HepG2 (cell line): ENCODE data around the gene USP30. TPM values are rescaled to one million over a fixed set of nuclear protein-coding genes. Genes with fewer than 3 reads are reported as not detected.
A peak's percentile ranks its signal among the peaks of the same experiment; 100 is the strongest.

Source experiments
- FOXA3 ChIP-seq: IDR thresholded peaks from 2 replicates; pipeline ENCODE4 v1.6.1; 2016; ENCODE audit warnings: missing genetic modification reagents, missing compliant biosample characterization
- HCFC1 ChIP-seq: fragments of 150-350 bp; IDR thresholded peaks from 2 replicates; pipeline ENCODE4 v1.6.1; 2014; ENCODE audit warnings: low read depth, low read length
- NFRKB ChIP-seq: fragments of 450-650 bp; IDR thresholded peaks from 2 replicates; pipeline ENCODE4 v1.6.1; 2017
- PHF21A ChIP-seq: sonication (generic); formaldehyde crosslinking; IDR thresholded peaks from 2 replicates; pipeline ENCODE4 v1.5.0; 2020; ENCODE audit warnings: mild to moderate bottlenecking, missing genetic modification reagents
- PLRG1 ChIP-seq: fragments of 450-650 bp; conservative IDR thresholded peaks from 2 replicates; pipeline ENCODE4 v1.6.1; 2016
- SNAPC4 ChIP-seq: sonication (generic); formaldehyde crosslinking; IDR thresholded peaks from 2 replicates; pipeline ENCODE4 v1.4.0; 2020; ENCODE audit warnings: mild to moderate bottlenecking, missing genetic modification reagents
- SP1 ChIP-seq, 2 experiments: fragments of 450-650 bp in 1 of 2; sonication (generic) in 1 of 2; formaldehyde crosslinking in 1 of 2; IDR thresholded peaks; 2 replicates each; pipeline versions ENCODE4 v1.4.0 to v1.6.1; 2016 to 2020; ENCODE audit warnings: missing genetic modification reagents in 1 of 2
- ZFY ChIP-seq: sonication (generic); formaldehyde crosslinking; IDR thresholded peaks from 2 replicates; pipeline ENCODE4 v1.4.0; 2020; ENCODE audit warnings: missing genetic modification reagents
- ZNF138 ChIP-seq: sonication (generic); formaldehyde crosslinking; IDR thresholded peaks from 2 replicates; pipeline ENCODE4 v1.5.0; 2020; ENCODE audit warnings: mild to moderate bottlenecking, low read depth, missing genetic modification reagents
- ZNF30 ChIP-seq: sonication (generic); formaldehyde crosslinking; IDR thresholded peaks from 2 replicates; pipeline ENCODE4 v1.5.0; 2020; ENCODE audit warnings: mild to moderate bottlenecking, missing genetic modification reagents
- ZNF33A ChIP-seq: sonication (generic); formaldehyde crosslinking; IDR thresholded peaks from 2 replicates; pipeline ENCODE4 v1.5.1; 2020; ENCODE audit warnings: missing genetic modification reagents, mild to moderate bottlenecking, moderate library complexity, borderline replicate concordance
- ZNF432 ChIP-seq: sonication (generic); formaldehyde crosslinking; IDR thresholded peaks from 2 replicates; pipeline ENCODE4 v1.5.0; 2020; ENCODE audit warnings: missing genetic modification reagents, mild to moderate bottlenecking, borderline replicate concordance
- ZNF496 ChIP-seq: sonication (generic); formaldehyde crosslinking; IDR thresholded peaks from 2 replicates; pipeline ENCODE4 v1.8.1; 2023; ENCODE audit warnings: mild to moderate bottlenecking, moderate library complexity, missing genetic modification reagents; ENCODE audit not compliant: insufficient replicate concordance
- ZNF543 ChIP-seq: sonication (generic); formaldehyde crosslinking; IDR thresholded peaks from 2 replicates; pipeline ENCODE4 v1.4.0; 2020; ENCODE audit warnings: mild to moderate bottlenecking, missing genetic modification reagents
- ZNF557 ChIP-seq: sonication (generic); formaldehyde crosslinking; IDR thresholded peaks from 2 replicates; pipeline ENCODE4 v1.4.0; 2020; ENCODE audit warnings: missing genetic modification reagents
- ZNF605 ChIP-seq: sonication (generic); formaldehyde crosslinking; IDR thresholded peaks from 2 replicates; pipeline ENCODE4 v1.8.0; 2022; ENCODE audit warnings: mild to moderate bottlenecking, missing genetic modification reagents
- ZNF780A ChIP-seq: sonication (generic); formaldehyde crosslinking; IDR thresholded peaks from 2 replicates; pipeline ENCODE4 v1.8.0; 2022; ENCODE audit warnings: mild to moderate bottlenecking, missing genetic modification reagents, moderate library complexity
- ZNF879 ChIP-seq: sonication (generic); formaldehyde crosslinking; IDR thresholded peaks from 2 replicates; pipeline ENCODE4 v1.8.1; 2023; ENCODE audit warnings: missing genetic modification reagents
- ZSCAN9 ChIP-seq: IDR thresholded peaks from 2 replicates; pipeline ENCODE4 v1.6.1; 2016; ENCODE audit warnings: borderline replicate concordance
- polyA plus RNA-seq, 8 experiments: library from polyadenylated mRNA; depleted of rRNA in 3 of 8; stranded (reverse) in 7 of 8; unstranded in 1 of 8; fragments of >200 nt; fragmentation: Illumina TruSeq in 4 of 8; extraction: Trizol in 4 of 8; gene quantifications; 2 replicates each; pipeline versions ENCODE4 v1.2.1 to v1.2.3, GENCODE V29; 2011 to 2016; ENCODE audit warnings: low read depth in 4 of 8, missing spikeins in 1 of 8, mixed read lengths in 1 of 8; ENCODE audit not compliant: insufficient read depth in 1 of 8
- total RNA-seq, 5 experiments: library from RNA; depleted of rRNA; stranded (reverse); fragments of >200 nt; fragmentation: Illumina TruSeq; extraction: Trizol; gene quantifications; 2 replicates each; pipeline ENCODE4 v1.2.3, GENCODE V29; 2016; ENCODE audit warnings: low read depth in 1 of 5
- TF ChIP-seq, protein P1 (sequence below): IDR thresholded peaks from 2 replicates; pipeline ENCODE4 v1.6.1; 2016; ENCODE audit warnings: missing genetic modification reagents, missing compliant biosample characterization
- TF ChIP-seq, protein P2 (sequence below): sonication (generic); formaldehyde crosslinking; IDR thresholded peaks from 2 replicates; pipeline ENCODE4 v1.4.0; 2020; ENCODE audit warnings: missing genetic modification reagents
- TF ChIP-seq, protein P3 (sequence below): sonication (generic); formaldehyde crosslinking; IDR thresholded peaks from 2 replicates; pipeline ENCODE4 v1.8.1; 2023; ENCODE audit warnings: mild to moderate bottlenecking, missing genetic modification reagents
- TF ChIP-seq, protein P4 (sequence below): sonication (generic); formaldehyde crosslinking; IDR thresholded peaks from 2 replicates; pipeline ENCODE4 v1.4.0; 2020; ENCODE audit warnings: missing genetic modification reagents, low read depth, mild to moderate bottlenecking, borderline replicate concordance

USP30 gene
- total and polyA plus RNA-seq, 2 of the 13 experiments (the other 11 are each of a cell fraction or from before 2014, with no cell fraction given), result 11.2 to 20.8 TPM

DNA sequence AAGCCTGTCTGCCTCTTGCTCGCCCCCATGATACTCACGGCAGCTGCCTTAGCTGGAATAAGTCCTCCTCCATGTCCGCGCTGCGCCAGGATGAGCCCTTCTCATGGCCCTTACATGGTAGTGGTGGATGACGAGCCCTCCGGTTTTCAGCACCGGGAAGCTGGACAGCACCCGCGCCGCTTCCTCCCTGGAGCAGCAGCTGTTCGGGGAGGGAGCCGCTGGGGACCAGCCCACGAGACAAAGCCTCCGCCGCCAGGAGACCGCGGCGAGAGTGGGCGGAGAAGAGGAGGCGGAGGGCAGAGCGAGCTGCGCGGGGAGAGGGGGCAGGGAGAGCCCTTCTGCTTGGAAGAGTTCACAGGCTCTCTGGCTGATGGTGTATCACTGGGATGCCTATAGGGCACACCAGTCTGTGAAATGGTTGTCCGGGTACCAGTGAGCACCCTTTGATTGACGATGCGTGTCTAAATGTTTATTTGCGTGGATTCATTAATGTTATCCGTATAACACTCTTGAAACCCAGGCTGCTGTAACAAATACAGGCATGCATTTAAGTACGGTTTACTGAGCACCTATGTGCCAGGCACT, 31.5 kb upstream of the USP30 start, which contains the start of gene SVOP (continued):
- TF ChIP-seq SNAPC4 (no peak), PLRG1 (no peak), ZNF33A (CRISPR knock-in tag) (no peak), ZFY (CRISPR knock-in tag) (no peak), NFRKB (no peak), ZNF557 (CRISPR knock-in tag) (peak; percentile 93), ZNF543 (peak; percentile 55; the same call in 1 of the 2 replicates), ZSCAN9 (peak; percentile 98), PHF21A (no peak), ZNF780A (CRISPR knock-in tag) (peak; percentile 89; the same call in 1 of the 2 replicates), ZNF432 (no peak), ZNF496 (CRISPR knock-in tag) (no peak), ZNF138 (CRISPR knock-in tag) (no peak), FOXA3 (peak; percentile 37; the same call in 1 of the 2 replicates), ZNF605 (CRISPR knock-in tag) (peak; percentile 82), ZNF879 (CRISPR knock-in tag) (0 out of 2 replicates have a peak, but pooled peaks have one; percentile 80), ZNF30 (CRISPR knock-in tag) (no peak), HCFC1 (no peak), SP1 (IDR thresholded peaks at IDR 0.05) (no peak), SP1 (CRISPR knock-in tag; IDR thresholded peaks at IDR 0.05) (peak; percentile 50; the same call in 1 of the 2 replicates)
- TF ChIP-seq, protein P1, sequence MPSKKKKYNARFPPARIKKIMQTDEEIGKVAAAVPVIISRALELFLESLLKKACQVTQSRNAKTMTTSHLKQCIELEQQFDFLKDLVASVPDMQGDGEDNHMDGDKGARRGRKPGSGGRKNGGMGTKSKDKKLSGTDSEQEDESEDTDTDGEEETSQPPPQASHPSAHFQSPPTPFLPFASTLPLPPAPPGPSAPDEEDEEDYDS, result peak; percentile 62; the same call in 1 of the 2 replicates
- TF ChIP-seq, protein P2, sequence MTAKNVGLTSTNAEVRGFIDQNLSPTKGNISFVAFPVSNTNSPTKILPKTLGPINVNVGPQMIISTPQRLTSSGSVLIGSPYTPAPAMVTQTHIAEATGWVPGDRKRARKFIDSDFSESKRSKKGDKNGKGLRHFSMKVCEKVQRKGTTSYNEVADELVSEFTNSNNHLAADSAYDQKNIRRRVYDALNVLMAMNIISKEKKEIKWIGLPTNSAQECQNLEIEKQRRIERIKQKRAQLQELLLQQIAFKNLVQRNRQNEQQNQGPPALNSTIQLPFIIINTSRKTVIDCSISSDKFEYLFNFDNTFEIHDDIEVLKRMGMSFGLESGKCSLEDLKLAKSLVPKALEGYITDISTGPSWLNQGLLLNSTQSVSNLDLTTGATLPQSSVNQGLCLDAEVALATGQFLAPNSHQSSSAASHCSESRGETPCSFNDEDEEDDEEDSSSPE, result 0 out of 2 replicates have a peak, but pooled peaks have one; percentile 48
- TF ChIP-seq, protein P3, sequence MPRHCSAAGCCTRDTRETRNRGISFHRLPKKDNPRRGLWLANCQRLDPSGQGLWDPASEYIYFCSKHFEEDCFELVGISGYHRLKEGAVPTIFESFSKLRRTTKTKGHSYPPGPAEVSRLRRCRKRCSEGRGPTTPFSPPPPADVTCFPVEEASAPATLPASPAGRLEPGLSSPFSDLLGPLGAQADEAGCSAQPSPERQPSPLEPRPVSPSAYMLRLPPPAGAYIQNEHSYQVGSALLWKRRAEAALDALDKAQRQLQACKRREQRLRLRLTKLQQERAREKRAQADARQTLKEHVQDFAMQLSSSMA (CRISPR knock-in tag), result 0 out of 2 replicates have a peak, but pooled peaks have one; percentile 44
- TF ChIP-seq, protein P4, sequence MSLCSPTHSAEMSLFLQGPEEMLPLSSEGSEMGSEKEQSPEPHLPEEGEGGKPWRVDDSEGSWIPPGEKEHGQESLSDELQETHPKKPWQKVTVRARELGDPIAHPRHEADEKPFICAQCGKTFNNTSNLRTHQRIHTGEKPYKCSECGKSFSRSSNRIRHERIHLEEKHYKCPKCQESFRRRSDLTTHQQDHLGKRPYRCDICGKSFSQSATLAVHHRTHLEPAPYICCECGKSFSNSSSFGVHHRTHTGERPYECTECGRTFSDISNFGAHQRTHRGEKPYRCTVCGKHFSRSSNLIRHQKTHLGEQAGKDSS (CRISPR knock-in tag), result peak; percentile 62; the same call in 1 of the 2 replicates
